NT2/D1 (cell line): ENCODE results near the gene PFKP.

Experiments used
- DNase-seq: peaks from one replicate; pipeline ENCODE4 v3.0.0-alpha.2; 2011; ENCODE audit warnings: low read depth, low spot score
- H3K27me3 ChIP-seq: 2 replicates; pipeline ENCODE4 v1.6.0; 2011; ENCODE audit warnings: mild to moderate bottlenecking; ENCODE audit not compliant: insufficient read length, insufficient read depth
- H3K36me3 ChIP-seq: 2 replicates; pipeline ENCODE4 v1.6.1; 2011; ENCODE audit warnings: mild to moderate bottlenecking, low read length, mixed read lengths; ENCODE audit not compliant: insufficient read depth, insufficient read length
- H3K4me1 ChIP-seq: 2 replicates; pipeline ENCODE4 v1.5.1; 2011; ENCODE audit not compliant: insufficient read depth, insufficient read length
- H3K4me3 ChIP-seq: 2 replicates; pipeline ENCODE4 v1.5.1; 2011; ENCODE audit warnings: low read depth; ENCODE audit not compliant: insufficient read length
- H3K9ac ChIP-seq: 2 replicates; pipeline ENCODE4 v1.6.0; 2011; ENCODE audit warnings: low read depth; ENCODE audit not compliant: insufficient read length
- H3K9me3 ChIP-seq: 2 replicates; pipeline ENCODE4 v1.5.1; 2011; ENCODE audit warnings: mild to moderate bottlenecking, low read length; ENCODE audit not compliant: insufficient read depth
- SUZ12 ChIP-seq: IDR thresholded peaks from 2 replicates; pipeline ENCODE4 v1.6.1; 2011; ENCODE audit not compliant: insufficient read length, insufficient read depth; ENCODE audit errors: extremely low read depth
- YY1 ChIP-seq: IDR thresholded peaks from 2 replicates; pipeline ENCODE4 v1.6.1; 2011; ENCODE audit not compliant: insufficient read length, insufficient read depth
- ZNF274 ChIP-seq: IDR thresholded peaks from 2 replicates; pipeline ENCODE4 v1.6.1; 2011; ENCODE audit warnings: mild to moderate bottlenecking, low read depth, low read length

The PFKP gene

DNA sequence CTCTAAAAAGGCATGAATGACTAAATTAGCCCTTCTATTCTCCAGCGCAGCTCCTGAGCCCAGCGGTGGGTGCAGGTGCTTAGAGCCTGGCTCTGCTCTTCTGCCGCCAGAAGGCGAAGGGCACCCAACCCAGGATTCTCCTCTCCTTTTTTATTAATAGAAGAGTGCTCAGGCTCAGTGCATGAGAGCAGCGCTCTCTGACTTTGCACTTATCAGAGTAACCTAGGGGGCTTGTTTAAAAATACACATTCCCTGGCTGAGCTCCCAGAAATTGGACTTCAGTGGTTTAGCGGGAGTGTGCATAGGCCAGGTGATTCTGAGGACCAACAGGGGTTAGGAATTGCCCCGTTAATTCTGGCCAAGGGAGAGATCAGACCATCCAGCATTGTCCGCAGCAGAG, 1.7 kb upstream of the PFKP start:
- no peak for DNase-seq
- Histone ChIP-seq H3K9ac (no peak overlapping the region), H3K4me3 (no peak overlapping the region), H3K27me3 (peaks cover 18% of the 10 kb centered on the region), H3K9me3 (no peaks in the 10 kb centered on the region), H3K4me1 (peaks cover 5% of the 10 kb centered on the region), H3K36me3 (peaks cover 15% of the 10 kb centered on the region)
- no peak for TF ChIP-seq SUZ12
- no peak for TF ChIP-seq YY1
- TF ChIP-seq ZNF274, result no peak

GRCh38 chr10:3066317-3067117, 831 bp upstream of the PFKP start:
- H3K27me3 ChIP-seq, result peaks cover 18% of the 10 kb centered on the region
- H3K9ac ChIP-seq, result peak overlapping the region; percentile 67
- H3K4me3 ChIP-seq, result peak overlapping the region; percentile 40
- no peak for DNase-seq
- H3K4me1 ChIP-seq, result peaks cover 5% of the 10 kb centered on the region
- no peaks in the 10 kb centered on the region for H3K9me3 ChIP-seq
- TF ChIP-seq SUZ12 (no peak), YY1 (no peak), ZNF274 (no peak)
- peaks cover 20% of the 10 kb centered on the region for H3K36me3 ChIP-seq

GRCh38 chr10:3067859-3068179, 471 bp downstream of the PFKP start:
- H3K27me3 ChIP-seq, result peaks cover 18% of the 10 kb centered on the region
- no peak for DNase-seq
- peaks cover 33% of the 10 kb centered on the region for H3K36me3 ChIP-seq
- peak overlapping the region; percentile 91 for H3K9ac ChIP-seq
- H3K4me1 ChIP-seq, result peaks cover 7% of the 10 kb centered on the region
- peak overlapping the region; percentile 75 for H3K4me3 ChIP-seq
- H3K9me3 ChIP-seq, result no peaks in the 10 kb centered on the region
- no peak for TF ChIP-seq YY1
- TF ChIP-seq SUZ12, result no peak
- no peak for TF ChIP-seq ZNF274

DNA sequence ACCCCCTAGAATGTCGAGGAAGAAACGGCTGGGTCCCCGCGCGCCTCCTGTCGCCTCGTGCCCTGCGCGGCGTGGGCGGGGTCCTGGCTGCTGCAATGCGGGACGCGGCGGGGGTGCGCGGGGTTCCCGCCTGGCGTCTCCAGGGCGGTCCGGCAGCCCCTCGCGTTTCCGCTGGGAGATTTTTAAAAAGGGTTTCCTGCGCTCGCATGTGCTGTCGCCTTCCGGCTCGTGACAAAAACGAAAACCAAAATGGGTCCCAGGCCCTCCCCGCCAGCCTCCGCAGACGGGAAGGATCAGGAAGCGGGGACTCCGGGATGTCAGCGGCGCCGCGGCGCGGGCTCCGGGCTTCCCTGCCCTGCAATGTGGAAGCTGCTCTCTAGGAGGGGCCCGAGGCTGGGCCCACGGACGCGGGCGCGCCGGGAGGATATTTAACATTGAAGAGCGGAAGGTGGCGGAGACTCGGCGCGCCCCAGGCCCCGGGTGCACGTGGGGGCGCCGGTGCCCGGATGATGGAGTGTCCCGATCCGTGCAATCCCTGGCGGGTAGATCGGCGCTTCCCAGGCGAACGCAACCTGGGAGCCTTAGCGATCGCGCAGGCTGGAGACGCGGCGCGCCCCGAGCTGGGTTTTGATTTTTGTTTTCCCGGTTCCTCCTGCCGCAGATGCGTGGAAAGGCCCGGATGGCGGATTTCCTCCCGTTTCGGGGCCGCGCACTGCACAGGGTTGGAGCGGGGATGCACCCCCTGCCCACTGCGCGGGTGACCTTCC, 1.0 kb downstream of the PFKP start:
- TF ChIP-seq ZNF274 (no peak), SUZ12 (no peak), YY1 (no peak)
- H3K36me3 ChIP-seq, result peaks cover 39% of the 10 kb centered on the region
- H3K27me3 ChIP-seq, result peaks cover 18% of the 10 kb centered on the region
- H3K9ac ChIP-seq, result peak overlapping the region; percentile 91
- no peaks in the 10 kb centered on the region for H3K9me3 ChIP-seq
- DNase-seq, result no peak
- H3K4me1 ChIP-seq, result peaks cover 10% of the 10 kb centered on the region
- H3K4me3 ChIP-seq, result peak overlapping the region; percentile 75

DNA sequence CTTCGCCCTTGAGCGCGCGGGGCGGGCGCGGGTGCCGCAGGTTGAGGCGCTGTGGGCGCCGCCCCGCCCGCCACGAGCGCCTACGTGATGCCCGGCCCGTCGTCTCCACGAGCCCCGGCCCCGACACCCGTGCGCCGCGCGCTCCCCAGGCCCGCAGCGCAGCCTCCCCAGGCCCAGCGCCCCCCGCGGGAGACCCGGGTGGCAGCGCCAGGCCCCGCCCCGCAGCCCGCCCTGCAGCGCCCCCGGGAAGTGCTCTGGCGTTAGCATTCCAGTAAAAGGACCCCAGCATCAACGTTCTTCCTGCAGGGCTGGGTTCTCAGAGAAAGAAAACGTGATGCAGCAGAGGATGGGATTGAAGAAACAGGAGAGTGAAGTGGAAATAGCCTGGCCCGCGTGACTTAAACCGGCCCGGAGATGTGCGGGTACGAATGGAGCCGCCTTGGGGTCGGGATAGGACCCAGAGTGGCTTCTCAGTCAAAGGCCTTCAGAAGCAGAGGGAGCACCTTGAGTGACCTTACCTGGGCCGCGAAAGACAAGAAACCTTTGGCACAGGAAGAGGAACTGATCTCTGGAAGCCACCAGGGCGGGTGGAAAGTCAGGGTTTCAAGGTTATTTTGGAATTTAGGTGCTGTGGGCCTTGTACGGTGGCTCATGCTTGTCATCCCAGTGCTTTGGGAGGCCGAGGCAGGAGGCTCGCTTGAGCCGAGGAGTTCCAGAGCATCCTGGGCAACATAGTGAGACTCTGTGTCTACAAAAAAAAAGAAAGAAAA, 1.8 kb downstream of the PFKP start:
- H3K27me3 ChIP-seq, result peaks cover 18% of the 10 kb centered on the region
- DNase-seq, result no peak
- no peaks in the 10 kb centered on the region for H3K9me3 ChIP-seq
- peaks cover 7% of the 10 kb centered on the region for H3K4me1 ChIP-seq
- H3K36me3 ChIP-seq, result peaks cover 44% of the 10 kb centered on the region
- peak overlapping the region; percentile 91 for H3K9ac ChIP-seq
- no peak for TF ChIP-seq ZNF274
- H3K4me3 ChIP-seq, result peak overlapping the region; percentile 75

GRCh38 chr10:3069876-3070275, 2.5 kb downstream of the PFKP start:
- DNase-seq, result no peak
- Histone ChIP-seq H3K4me1 (peaks cover 10% of the 10 kb centered on the region), H3K9me3 (no peaks in the 10 kb centered on the region), H3K9ac (no peak overlapping the region), H3K36me3 (peaks cover 50% of the 10 kb centered on the region), H3K27me3 (peaks cover 18% of the 10 kb centered on the region), H3K4me3 (no peak overlapping the region)
- no peak for TF ChIP-seq YY1
